Spleen (tissue), 11 donors: ENCODE measurements around the gene NT5DC4. TPM values are rescaled to one million over a fixed set of nuclear protein-coding genes. Genes with fewer than 3 reads are reported as not detected.

Experiments
- DNase-seq: peaks from one replicate; pipeline ENCODE4 v3.0.0-alpha.2; 2020
- H3K27ac ChIP-seq, 8 donors: fragments of 200-600 bp; sonication (generic) in 7 of 8; 1 replicate in 4 of 8; 2 replicates in 4 of 8; pipeline versions ENCODE4 v1.5.0 to v1.8.0; 2016 to 2021; ENCODE audit warnings: inconsistent platforms in 4 of 8, mild to moderate bottlenecking in 4 of 8, moderate library complexity in 1 of 8
- H3K27me3 ChIP-seq, 7 donors: fragments of 200-600 bp; sonication (generic) in 6 of 7; replicated peaks in 1 of 7; 1 replicate in 4 of 7; 2 replicates in 3 of 7; pipeline versions ENCODE4 v1.5.0 to v1.8.0; 2016 to 2021; ENCODE audit warnings: inconsistent platforms in 3 of 7, mild to moderate bottlenecking in 1 of 7
- H3K36me3 ChIP-seq, 6 donors: fragments of 200-600 bp; sonication (generic) in 5 of 6; 1 replicate in 4 of 6; 2 replicates in 2 of 6; pipeline versions ENCODE4 v1.5.0 to v1.8.0; 2016 to 2021; ENCODE audit warnings: inconsistent platforms in 2 of 6
- H3K4me1 ChIP-seq, 6 donors: fragments of 200-600 bp; sonication (generic) in 5 of 6; 1 replicate in 3 of 6; 2 replicates in 3 of 6; pipeline versions ENCODE4 v1.5.0 to v1.8.0; 2016 to 2021; ENCODE audit warnings: inconsistent platforms in 3 of 6
- H3K4me3 ChIP-seq, 8 donors: fragments of 200-600 bp; sonication (generic) in 7 of 8; 1 replicate in 4 of 8; 2 replicates in 4 of 8; pipeline versions ENCODE4 v1.5.0 to v1.8.0; 2016 to 2021; ENCODE audit warnings: inconsistent platforms in 4 of 8, mild to moderate bottlenecking in 4 of 8, moderate library complexity in 2 of 8
- H3K9me3 ChIP-seq, 8 donors: fragments of 200-600 bp; sonication (generic) in 7 of 8; 1 replicate in 4 of 8; 2 replicates in 4 of 8; pipeline versions ENCODE4 v1.5.0 to v1.8.0; 2016 to 2021; ENCODE audit warnings: inconsistent platforms in 4 of 8
- CTCF ChIP-seq, 11 experiments: fragments of 200-600 bp in 7 of 11; fragments of 450-650 bp in 4 of 11; sonication (generic) in 4 of 11; IDR thresholded peaks in 8 of 11; conservative IDR thresholded peaks in 3 of 11; 1 replicate in 7 of 11; 2 replicates in 4 of 11; pipeline versions ENCODE4 v1.4.0 to v1.8.0; 2016 to 2021; ENCODE audit warnings: antibody characterized with exemption in 11 of 11, inconsistent platforms in 4 of 11, mild to moderate bottlenecking in 1 of 11
- POLR2A ChIP-seq, 3 donors: fragments of 450-650 bp; IDR thresholded peaks; one replicate each; pipeline ENCODE4 v1.5.1; 2017; ENCODE audit warnings: antibody characterized with exemption in 3 of 3, mild to moderate bottlenecking in 1 of 3
- POLR2AphosphoS5 ChIP-seq, 3 donors: sonication (generic); formaldehyde crosslinking; IDR thresholded peaks; one replicate each; pipeline ENCODE4 v1.5.1; 2017; ENCODE audit warnings: antibody characterized with exemption in 3 of 3
- WGBS, 5 donors: extraction: QIAGEN DNeasy Blood & Tissue Kit in 3 of 5; methylation state at CpG; one replicate each; pipeline versions ENCODE4 v1.1.5 to v1.1.7; 2013 to 2018; 5-methylcytosine and 5-hydroxymethylcytosine counted together
- intact Hi-C: fragments of 100-400 bp; cut with DNase I; formaldehyde crosslinking; loops from one replicate; pipeline ENCODE4 v1.15.0; 2023; ENCODE audit warnings: low total_unique reads
- polyA plus RNA-seq, 3 donors: library from polyadenylated mRNA; stranded (reverse); fragments of 200-250 nt; gene quantifications; one replicate each; pipeline ENCODE4 v1.2.1, GENCODE V29; 2013
- total RNA-seq, 7 donors: library from RNA; depleted of rRNA in 3 of 7; stranded (reverse); fragments of >200 nt in 3 of 7; fragmentation: NEBNext Ultra II Directional in 4 of 7; extraction: Animal tissue kit (Norgen Biotek cat#: 25700) in 4 of 7; gene quantifications; one replicate each; pipeline versions ENCODE4 v1.1.0 to v1.2.1, GENCODE V29; 2016 to 2021
- donor health status: healthy with polysubstance abuse.
- donor health status: DM: no; HTN: no; CAD: no; lungs with moderate emphysema.
- donor health status: DM: no; HTN: no; CAD: no.
- donor health status: Bipolar disorder and iron deficiency.
- donor health status: healthy.
- donor health status: DM: no; HTN: no; CAD: no.
- donor health status: DM: yes; HTN: yes; CAD: no.

Gene NT5DC4
- total and polyA plus RNA-seq, 10 donors: 0.28 to 3.8 (median 1.6) TPM

DNA sequence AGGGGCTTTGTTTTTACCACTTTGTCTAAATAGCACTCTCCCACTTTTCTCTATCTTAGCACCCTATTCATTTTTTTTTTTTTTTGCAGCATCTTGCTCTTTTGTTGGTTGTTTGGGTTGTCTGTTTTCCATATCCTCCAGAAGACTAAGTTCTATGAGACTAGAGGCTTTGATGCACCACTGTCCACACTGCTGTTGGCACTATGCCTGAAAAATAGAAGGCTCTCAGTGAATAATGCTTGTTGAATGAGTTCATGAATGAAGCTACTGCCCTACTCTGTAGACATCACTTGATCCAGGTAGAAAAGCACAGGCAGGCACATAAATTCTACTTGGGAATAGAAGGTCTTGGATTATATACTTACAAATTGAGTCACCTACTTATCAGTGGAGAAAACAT lies 56.2 kb downstream of the NT5DC4 start:
- Histone ChIP-seq H3K36me3 (no peaks in the 10 kb centered on the region), H3K9me3 (no peaks in the 10 kb centered on the region), H3K27me3 (no peaks in the 10 kb centered on the region), H3K4me1 (peaks cover 0 to 13% (median 0%) of the 10 kb centered on the region in 6 donors), H3K4me3 (no peak overlapping the region), H3K27ac (no peak overlapping the region)
- no peak for TF ChIP-seq POLR2AphosphoS5 (IDR thresholded peaks at IDR 0.05)
- TF ChIP-seq POLR2A (IDR thresholded peaks at IDR 0.05): no peak
- no peak for TF ChIP-seq CTCF (IDR thresholded peaks at IDR 0.05 in 8 of 11, conservative IDR thresholded peaks at IDR 0.05 in 3 of 11)
- DNase-seq: no peak
- intact Hi-C loops: no loop called here

DNA sequence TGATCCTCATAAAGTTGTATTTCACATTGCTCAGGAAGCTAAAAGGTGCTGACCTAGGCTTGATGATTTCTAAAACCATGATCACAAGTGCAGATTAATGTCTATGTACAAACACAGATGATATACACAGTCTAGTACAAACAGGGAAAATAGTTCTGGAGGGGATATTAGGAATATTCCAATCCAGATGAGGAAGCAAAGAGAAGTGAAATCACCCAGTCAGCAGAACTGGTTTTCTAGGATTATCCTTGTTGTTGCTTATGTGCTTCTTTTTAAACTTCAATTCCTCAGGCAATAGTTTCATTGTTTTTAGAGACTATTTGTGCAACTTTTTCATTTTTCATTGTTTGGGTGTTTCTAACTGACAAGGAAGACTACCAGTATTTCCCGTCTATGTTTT lies 58.8 kb downstream of the NT5DC4 start:
- peaks cover 0 to 26% (median 0%) of the 10 kb centered on the region in 6 donors for H3K4me1 ChIP-seq
- 94 to 97% (median 95%) methylated on average over 1 of the region's 1 CpG for WGBS, 5 donors
- H3K36me3 ChIP-seq: no peaks in the 10 kb centered on the region

DNA sequence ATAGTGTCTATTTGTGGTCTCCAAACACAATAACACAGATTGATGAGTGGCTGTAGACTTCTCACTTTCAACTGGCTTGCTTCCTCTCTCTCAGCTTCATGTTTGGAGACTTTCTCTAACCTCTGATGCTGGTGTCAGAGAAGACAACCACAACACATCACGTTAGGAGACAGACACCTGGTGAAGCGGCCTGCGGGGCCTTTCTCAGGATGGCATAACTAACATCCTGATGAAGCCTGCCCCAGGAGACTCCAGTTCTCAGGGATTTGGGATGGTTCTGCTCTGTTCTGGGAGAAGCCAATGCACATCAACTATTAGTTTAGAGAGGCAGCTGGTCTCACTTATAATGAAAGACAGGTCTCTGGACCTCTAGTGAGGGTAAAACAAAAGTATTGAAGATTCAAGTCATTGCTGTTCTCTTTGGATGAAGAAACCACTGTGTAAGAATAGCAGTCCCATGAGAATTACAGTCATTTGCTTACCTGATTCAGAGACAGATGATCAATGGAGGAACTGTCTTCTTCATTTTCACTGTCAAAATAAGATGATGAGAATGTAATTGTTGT lies 61.5 kb downstream of the NT5DC4 start:
- peaks cover 0 to 33% (median 0%) of the 10 kb centered on the region in 6 donors for H3K4me1 ChIP-seq
- no peak overlapping the region for H3K4me3 ChIP-seq
- H3K36me3 ChIP-seq: no peaks in the 10 kb centered on the region
- DNase-seq: no peak
- intact Hi-C loops: no loop called here
- no peaks in the 10 kb centered on the region for H3K27me3 ChIP-seq
- TF ChIP-seq POLR2A (IDR thresholded peaks at IDR 0.05) (no peak), POLR2AphosphoS5 (IDR thresholded peaks at IDR 0.05) (no peak), CTCF (IDR thresholded peaks at IDR 0.05 in 8 of 11, conservative IDR thresholded peaks at IDR 0.05 in 3 of 11) (no peak)
- H3K27ac ChIP-seq: peak overlapping the region in 6 of 8 donors; percentile 22 to 69 (median 50)
- H3K9me3 ChIP-seq: no peaks in the 10 kb centered on the region
- WGBS, 5 donors: 60 to 78% (median 72%) methylated on average over 3 of the region's 3 CpGs

More for the DNA sequence above, 58.8 kb downstream of the NT5DC4 start:
- no peak overlapping the region for H3K27ac ChIP-seq
- no peaks in the 10 kb centered on the region for H3K27me3 ChIP-seq
- H3K9me3 ChIP-seq: no peaks in the 10 kb centered on the region
- intact Hi-C loops: no loop called here
- no peak for DNase-seq
- H3K4me3 ChIP-seq: no peak overlapping the region
- TF ChIP-seq POLR2AphosphoS5 (IDR thresholded peaks at IDR 0.05) (no peak), CTCF (IDR thresholded peaks at IDR 0.05 in 8 of 11, conservative IDR thresholded peaks at IDR 0.05 in 3 of 11) (no peak), POLR2A (IDR thresholded peaks at IDR 0.05) (no peak)

- Histone ChIP-seq H3K27ac (peak overlapping the region in 4 of 8 donors; percentile 50 to 69 (median 60)), H3K27me3 (no peaks in the 10 kb centered on the region), H3K4me3 (no peak overlapping the region), H3K9me3 (no peaks in the 10 kb centered on the region), H3K36me3 (no peaks in the 10 kb centered on the region), H3K4me1 (peaks cover 0 to 42% (median 0%) of the 10 kb centered on the region in 6 donors)
- intact Hi-C loops: no loop called here
- DNase-seq: no peak
- TF ChIP-seq POLR2AphosphoS5 (IDR thresholded peaks at IDR 0.05): no peak
- TF ChIP-seq CTCF (IDR thresholded peaks at IDR 0.05 in 8 of 11, conservative IDR thresholded peaks at IDR 0.05 in 3 of 11): no peak
- no peak for TF ChIP-seq POLR2A (IDR thresholded peaks at IDR 0.05)
- 91 to 94% (median 92%) methylated on average over 3 of the region's 3 CpGs for WGBS, 5 donors
Observed at GRCh38 chr2:112783187-112783714, 62.4 kb downstream of the NT5DC4 start.
